ENCODE data around the gene GCH1.

GCH1 gene

DNA sequence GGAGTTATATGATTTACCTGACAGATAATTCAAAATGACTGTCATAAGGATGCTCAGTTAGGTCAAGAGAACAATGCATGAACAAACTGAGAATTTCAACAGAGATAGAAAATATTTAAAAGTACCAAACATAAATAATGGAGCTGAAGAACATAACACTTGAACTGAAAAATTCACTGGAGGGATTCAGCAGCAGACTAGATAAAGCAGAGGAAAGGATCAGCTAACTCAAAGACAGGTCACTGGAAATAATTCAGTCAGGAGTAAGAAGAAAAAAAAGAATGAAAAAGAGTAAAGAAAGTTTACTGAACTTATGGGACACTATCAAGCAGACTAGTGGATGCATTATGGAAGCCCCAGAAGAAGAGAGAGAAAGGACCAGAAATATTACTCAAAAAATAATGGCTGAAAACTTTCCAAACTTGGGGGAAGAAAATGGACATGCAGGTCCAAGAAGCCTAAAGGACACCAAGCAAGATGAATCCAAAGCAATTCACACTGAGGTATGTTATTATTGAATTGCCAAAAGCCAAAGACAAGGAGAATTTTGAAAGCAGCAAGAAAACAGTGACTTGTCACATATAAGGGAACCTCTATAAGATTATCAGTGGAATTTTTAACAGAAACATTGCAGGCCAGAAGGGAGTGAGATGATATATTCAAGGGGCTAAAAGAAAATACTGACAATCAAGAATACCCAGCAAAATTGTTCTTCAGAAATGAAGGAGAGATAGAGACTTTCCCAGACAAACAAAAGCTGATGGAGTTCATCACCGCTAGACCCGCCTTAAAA is 78.7 kb downstream of the GCH1 start:
- no peak for DNase-seq (ENCODE audit: low read depth in 2 of 2)

GRCh38 chr14:54822685-54823084 is 79.9 kb downstream of the GCH1 start:
- no peak for DNase-seq (ENCODE audit: low read depth in 2 of 2)

DNA sequence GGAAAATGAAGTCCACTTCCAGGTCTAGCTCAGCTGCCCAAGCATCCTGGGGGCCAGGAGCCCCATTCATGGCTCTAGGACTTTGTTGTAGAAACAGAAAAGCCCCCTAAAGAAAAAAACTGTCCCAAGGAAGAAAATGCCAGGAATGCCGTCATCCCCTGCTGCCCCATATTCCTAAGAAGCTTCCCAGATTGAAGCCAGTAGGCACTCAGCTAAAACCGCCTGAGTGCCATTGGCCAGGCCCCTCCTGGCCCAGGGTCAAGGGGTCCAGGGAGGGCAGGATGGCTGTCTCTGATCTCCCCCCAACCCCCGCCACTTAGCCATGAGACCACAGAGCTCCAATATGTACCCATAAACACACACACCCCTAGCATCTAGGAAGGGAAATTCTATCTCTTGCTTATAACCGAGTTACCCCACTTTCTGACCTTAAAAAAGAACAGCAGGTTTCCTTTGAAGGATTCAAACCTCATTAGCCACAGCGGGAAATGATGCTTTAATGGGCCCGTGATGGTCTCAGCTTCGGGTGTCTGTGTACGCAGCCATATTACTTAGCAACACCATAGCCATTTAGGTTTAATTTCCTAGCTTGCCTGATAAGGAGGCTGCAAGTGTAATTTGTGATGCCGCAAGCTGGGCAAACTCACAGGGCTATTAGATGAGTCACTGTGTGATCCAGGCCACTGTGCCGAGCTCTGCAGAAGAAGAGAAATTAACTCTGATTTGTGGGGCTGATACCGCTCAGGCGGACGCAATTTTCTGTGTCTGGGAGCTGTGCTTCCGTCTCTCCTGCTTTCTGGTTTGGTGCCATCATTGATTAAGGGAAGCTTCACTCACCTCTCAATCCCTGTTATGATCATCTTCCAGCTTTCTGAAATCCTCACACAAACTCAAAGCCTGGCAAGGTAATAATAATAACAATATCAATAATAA is 84.2 kb downstream of the GCH1 start:
- peak; percentile 42 to 54 for DNase-seq (ENCODE audit: low read depth in 2 of 2)

DNA sequence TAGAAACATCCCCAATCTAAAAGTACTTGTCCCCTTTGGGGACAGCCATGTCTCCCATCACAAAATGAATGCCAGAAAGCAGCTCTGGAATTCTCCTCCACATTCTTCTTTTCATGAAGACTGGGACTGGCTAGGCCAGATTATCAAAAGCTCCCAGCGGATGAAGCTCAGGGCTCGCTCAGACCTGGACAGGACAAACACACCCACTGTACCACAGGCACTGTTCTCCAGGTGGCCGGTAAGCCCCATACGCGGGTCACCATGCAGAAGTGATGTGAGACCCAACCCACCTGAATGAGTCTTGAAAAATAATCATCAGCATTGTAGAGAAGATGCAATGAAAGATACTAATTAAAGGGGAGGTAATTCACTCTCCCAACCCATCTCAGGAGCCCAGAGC is 85.1 kb downstream of the GCH1 start:
- no peak for DNase-seq (ENCODE audit: low read depth in 2 of 2)

- DNase-seq (ENCODE audit: low read depth in 2 of 2), result no peak
Measured at GRCh38 chr14:54816450-54816849, 86.2 kb downstream of the GCH1 start.

GRCh38 chr14:54815515-54815914 is 87.1 kb downstream of the GCH1 start:
- no peak for DNase-seq (ENCODE audit: low read depth in 2 of 2)

GRCh38 chr14:54815016-54815415 is 87.6 kb downstream of the GCH1 start:
- DNase-seq (ENCODE audit: low read depth in 2 of 2), result peak in 1 of 2 experiments; percentile 20

- DNase-seq (ENCODE audit: low read depth in 2 of 2), result no peak
Measured at GRCh38 chr14:54814076-54814475, 88.5 kb downstream of the GCH1 start.

DNA sequence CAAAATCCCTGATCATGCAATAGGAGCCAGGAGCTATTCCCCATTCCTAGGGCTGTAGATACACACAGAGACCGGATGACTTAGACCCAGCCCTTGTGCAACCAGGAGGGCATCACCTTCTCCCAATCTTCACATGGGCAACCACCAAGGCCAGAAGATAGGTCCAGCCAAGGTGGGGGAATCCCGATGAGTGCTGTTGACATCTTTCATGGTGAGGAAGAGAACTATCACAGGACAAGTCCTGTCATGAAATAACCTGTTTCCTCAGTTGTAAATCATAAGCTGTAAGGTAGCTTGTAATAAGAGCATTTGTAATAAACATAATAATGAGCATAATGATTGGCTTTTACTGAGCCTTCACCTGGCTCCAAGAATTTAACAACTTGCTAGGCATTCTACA is 89.5 kb downstream of the GCH1 start:
- no peak for DNase-seq (ENCODE audit: low read depth in 2 of 2)

DNA sequence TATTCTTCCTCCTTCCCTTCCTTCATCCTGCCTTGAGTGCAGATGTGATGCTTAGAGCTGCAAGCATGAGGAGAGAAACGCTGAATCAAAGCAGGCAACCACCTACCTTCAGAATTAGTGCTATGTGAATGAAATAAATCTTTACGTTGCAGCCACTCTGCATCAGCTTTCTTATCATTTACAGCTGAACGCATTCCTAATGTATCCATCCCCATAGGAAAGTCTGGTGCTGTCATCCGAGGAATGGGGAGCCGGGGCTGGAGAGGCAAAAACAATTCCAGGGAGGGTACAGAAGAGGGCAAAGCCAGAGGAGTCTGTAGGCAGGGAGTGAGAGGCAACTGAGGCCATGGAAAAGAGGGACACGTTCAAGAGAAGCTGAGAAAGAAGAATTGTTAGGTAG is 90.0 kb downstream of the GCH1 start:
- DNase-seq (ENCODE audit: low read depth in 2 of 2), result no peak

DNA sequence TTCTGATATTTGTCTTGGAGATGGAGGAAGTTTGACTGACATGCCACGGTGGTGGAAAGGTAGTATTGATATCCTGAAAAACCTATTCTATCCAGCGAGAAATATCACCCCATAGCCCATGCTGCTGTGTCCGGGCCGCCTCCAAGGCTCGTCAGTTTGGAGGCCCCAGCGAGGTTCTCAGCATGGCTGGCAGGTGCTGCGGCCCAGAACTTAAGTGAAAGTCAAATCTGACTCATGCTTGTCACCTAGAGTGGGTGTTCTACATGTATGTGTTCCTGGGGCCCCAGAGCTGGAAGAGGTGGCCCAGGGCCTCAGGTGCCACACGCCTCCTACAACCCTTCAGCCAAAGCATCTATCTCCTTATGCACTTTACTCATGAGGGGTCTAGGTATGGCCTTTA is 92.9 kb downstream of the GCH1 start:
- no peak for DNase-seq (ENCODE audit: low read depth in 2 of 2)

- DNase-seq (ENCODE audit: low read depth in 2 of 2), result no peak
Measured at GRCh38 chr14:54808326-54809161, 94.1 kb downstream of the GCH1 start.

DNA sequence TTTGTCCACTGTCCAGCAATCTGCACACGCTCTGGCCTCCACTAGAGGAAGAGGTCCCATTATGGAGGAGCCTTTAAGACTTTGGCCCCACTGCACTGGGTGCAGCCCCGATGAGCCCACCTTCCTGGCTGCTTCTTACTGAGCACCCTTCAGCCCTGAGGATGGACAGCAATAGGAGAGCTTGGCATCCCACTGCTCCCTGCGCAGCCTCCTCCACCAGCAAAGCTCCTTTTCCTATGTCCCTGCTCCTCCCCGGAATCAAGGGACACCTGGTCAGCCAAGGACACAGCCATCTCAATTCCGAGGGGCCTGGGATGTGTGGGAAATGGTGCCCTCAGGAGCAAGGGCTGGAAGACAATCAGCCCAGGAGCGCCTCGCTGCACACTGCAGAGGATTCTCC is 94.7 kb downstream of the GCH1 start:
- no peak for DNase-seq (ENCODE audit: low read depth in 2 of 2)

- DNase-seq (ENCODE audit: low read depth in 2 of 2), result no peak
Measured at GRCh38 chr14:54807428-54807827, 95.2 kb downstream of the GCH1 start.

GRCh38 chr14:54806616-54807015 is 96.0 kb downstream of the GCH1 start:
- no peak for DNase-seq (ENCODE audit: low read depth in 2 of 2)

DNA sequence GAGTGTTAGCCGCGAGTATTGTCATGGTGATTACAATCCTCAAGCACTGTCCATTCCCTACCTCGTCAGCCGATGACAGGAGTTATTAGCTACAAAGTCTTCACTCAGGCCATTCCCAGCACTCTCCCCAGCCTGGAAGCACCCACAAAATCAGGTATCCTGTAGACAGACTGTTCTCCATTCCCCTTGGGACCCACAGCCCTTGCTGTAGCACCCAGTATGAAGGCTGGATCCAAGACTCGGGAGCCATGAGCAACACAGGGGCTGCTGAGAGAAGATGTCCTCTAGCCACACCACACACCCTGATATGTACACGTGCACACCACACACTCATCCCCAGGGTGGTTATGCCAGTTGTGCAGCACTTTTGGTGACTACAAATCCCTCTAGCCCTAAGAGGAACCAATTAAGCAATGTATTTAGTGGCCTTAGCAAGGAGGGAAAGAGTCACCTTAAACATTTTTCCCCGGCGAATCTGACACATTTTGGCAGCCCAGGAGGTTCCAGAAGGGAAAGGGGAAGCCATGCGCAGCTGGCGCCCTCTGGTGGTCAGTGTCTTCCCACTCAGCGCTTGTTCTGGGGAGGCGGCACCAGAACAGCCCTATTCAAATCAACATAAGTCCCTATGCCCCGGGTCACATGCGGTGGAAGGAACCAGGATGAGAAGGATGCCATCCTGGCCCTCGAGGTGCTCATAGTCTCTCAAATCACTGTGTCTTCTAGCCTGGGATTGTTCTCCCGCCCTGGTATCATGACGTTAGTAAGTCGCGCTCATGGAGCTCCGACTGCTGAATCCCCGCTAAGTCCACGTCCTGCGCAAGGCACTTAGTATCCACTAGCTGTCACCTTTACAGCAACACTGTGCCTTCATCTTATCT is 96.9 kb downstream of the GCH1 start:
- DNase-seq (ENCODE audit: low read depth in 2 of 2), result peak; percentile 42 to 57

GRCh38 chr14:54805070-54805444 is 97.6 kb downstream of the GCH1 start:
- no peak for DNase-seq (ENCODE audit: low read depth in 2 of 2)

DNA sequence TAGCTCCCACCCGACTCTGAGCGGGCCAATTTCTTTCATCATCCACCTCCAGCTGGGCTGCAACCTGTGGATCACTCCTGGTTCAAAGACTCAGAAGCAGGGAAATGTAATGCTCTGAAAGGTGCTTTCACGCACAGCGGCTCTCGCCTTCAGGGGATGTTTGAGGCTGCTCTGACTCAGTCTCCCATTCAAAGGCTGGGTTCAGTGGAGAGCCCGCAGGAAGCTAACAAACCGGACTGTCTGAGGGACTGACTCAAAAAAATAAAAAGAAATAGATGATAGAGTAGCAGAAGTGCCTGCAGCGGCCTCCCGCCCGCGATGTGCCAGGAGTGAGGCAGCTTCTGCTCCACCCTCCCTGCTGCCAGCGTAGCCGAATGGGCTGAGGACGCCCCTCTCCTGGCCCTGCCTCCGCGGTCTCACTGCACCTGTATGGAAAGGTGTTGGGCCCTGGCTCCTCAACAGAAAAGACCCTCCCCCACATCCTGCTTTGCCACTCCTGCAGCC is 98.0 kb downstream of the GCH1 start:
- DNase-seq (ENCODE audit: low read depth in 2 of 2), result no peak

DNA sequence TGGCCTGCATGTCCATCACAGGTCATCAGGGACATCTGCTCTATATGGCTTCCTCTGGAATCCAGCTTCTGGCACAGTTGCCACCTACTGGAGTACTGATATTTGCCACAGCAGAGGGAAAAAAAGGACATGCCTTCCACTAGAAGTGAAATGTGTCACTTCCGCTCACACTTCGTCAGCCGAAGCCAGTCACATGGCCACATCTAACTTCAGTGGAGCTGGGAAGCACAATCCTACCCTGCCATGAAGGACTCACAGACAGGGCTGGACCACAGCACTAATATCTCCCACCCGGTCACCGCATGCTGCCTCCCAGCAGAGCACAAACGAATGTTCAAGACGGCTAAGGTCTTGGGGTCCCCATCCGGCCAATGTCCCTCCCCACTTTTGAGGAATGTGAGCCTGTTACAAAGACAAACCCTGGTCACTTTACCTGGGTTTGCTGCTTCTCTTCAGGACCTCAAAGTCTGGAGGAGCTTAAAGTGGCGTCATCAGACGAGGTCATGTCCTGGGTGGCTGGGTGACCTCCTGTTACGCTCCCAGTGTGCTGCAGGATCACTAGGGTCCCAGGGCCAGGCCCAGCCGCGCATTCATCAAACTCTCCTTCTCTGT is 98.6 kb downstream of the GCH1 start:
- no peak for DNase-seq (ENCODE audit: low read depth in 2 of 2)

GRCh38 chr14:54803396-54803795 is 99.2 kb downstream of the GCH1 start:
- DNase-seq (ENCODE audit: low read depth in 2 of 2), result no peak
